ENCODE data around the gene POU2F1. TPM values are rescaled to one million over a fixed set of nuclear protein-coding genes. Genes with fewer than 3 reads are reported as not detected.
"Not testable (repeated sequence)": the region's sequence is repeated elsewhere in the genome, so short reads cannot be mapped to it uniquely, and the experiment has no call there.

The POU2F1 gene
- total RNA-seq, 2 experiments from 2014 or later: 20.3 to 21.6 TPM

- Mint-ChIP-seq H3K27me3 (no peaks in the 10 kb centered on the region), H3K4me3 (no peak overlapping the region), H3K27ac (no peak overlapping the region), H3K36me3 (ENCODE audit: low read depth) (no peaks in the 10 kb centered on the region), H3K9me3 (ENCODE audit: low read depth) (no peaks in the 10 kb centered on the region), H3K4me1 (peaks cover 43% of the 10 kb centered on the region)
- intact Hi-C loops (cut with DNase I, micrococcal nuclease): no loop called here
- no peak for ATAC-seq
- ChIA-PET CTCF (interaction anchor here (0.6 to 1.6 kb wide), 7 partner anchors 9 to 571 kb away, joined by 3 to 5 read pairs (median 3); partner anchors contain the start of gene POU2F1), POLR2A (no interaction called here)
- DNase-seq: no peak
Observed at GRCh38 chr1:167230437-167230836, 9.8 kb downstream of the POU2F1 start.

DNA sequence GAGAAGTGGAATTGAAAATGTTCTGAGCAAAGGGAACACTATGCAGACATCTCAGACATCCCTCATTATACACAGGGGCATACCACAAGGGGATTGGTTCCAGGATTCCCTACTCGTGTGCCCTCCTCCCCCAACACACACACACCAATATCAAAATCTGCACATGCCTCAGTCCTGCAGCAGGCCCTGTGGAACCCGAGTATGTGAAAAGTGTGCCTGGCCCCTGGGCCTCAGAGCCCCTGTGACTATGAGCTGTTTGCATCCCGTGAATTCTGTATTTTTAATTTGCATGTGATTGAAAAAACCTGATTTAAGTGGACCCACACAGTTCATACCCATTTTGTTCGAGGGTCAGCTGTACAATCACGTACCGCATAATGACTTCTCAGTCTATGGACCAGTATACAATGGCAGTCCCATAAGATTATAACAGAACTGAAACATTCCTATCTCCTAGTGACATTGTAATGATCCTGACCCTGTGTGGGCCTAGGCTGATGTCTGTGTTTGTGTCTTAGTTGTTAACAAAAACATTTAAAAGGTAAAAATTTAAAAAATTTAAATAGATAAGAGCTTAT, 11.3 kb downstream of the POU2F1 start:
- Mint-ChIP-seq H3K4me1 (peaks cover 35% of the 10 kb centered on the region), H3K9me3 (ENCODE audit: low read depth) (no peaks in the 10 kb centered on the region), H3K4me3 (no peak overlapping the region), H3K27me3 (no peaks in the 10 kb centered on the region), H3K36me3 (ENCODE audit: low read depth) (no peaks in the 10 kb centered on the region), H3K27ac (no peak overlapping the region)
- ChIA-PET POLR2A (interaction anchor here (0.6 to 1.7 kb wide), 2 partner anchors 12 to 13 kb away, joined by 3 to 7 read pairs; no protein-coding TSS in a partner anchor), CTCF (interaction anchor here (0.6 to 2.9 kb wide), 6 partner anchors 9 to 147 kb away, joined by 3 to 12 read pairs (median 4); partner anchors contain the start of gene POU2F1)
- ATAC-seq (no peak), DNase-seq (no peak)
- intact Hi-C loops (cut with DNase I, micrococcal nuclease): loop anchor here in 1 of 2 experiments (1.0 kb wide), 1 partner anchor 47 kb away; no protein-coding TSS in a partner anchor

GRCh38 chr1:167232801-167233200, 12.1 kb downstream of the POU2F1 start:
- no peak for DNase-seq

DNA sequence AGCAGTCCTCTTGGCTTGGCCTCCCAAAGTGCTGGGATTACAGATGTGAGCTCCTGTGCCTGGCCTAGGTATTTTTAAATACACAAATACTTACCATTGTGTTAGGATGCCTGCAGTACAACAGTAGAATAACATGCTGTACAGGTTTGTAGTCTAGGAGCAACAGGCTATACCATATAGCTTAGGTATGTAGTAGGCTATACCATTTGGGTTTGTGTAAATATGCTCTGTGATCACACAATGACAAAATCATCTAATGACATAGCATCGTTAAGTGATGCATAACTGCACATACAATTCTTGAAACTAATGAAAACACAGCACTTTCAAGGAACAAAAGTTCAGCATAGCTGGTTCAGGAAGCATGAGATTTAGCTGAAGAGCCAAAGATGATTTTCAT, 12.7 kb downstream of the POU2F1 start:
- Mint-ChIP-seq H3K36me3 (ENCODE audit: low read depth) (no peaks in the 10 kb centered on the region), H3K27ac (no peak overlapping the region), H3K27me3 (no peaks in the 10 kb centered on the region), H3K4me3 (no peak overlapping the region), H3K9me3 (ENCODE audit: low read depth) (no peaks in the 10 kb centered on the region), H3K4me1 (peaks cover 34% of the 10 kb centered on the region)
- ChIA-PET CTCF (interaction anchor here (1.3 to 2.9 kb wide), 4 partner anchors 11 to 301 kb away, joined by 3 to 12 read pairs (median 4); no protein-coding TSS in a partner anchor), POLR2A (interaction anchor here (0.6 to 1.7 kb wide), 2 partner anchors 13 to 654 kb away, joined by 3 to 7 read pairs; no protein-coding TSS in a partner anchor)
- DNase-seq (no peak), ATAC-seq (no peak)
- intact Hi-C loops (cut with DNase I, micrococcal nuclease): no loop called here

More at GRCh38 chr1:167232801-167233200, 12.1 kb downstream of the POU2F1 start:
- H3K9me3 Mint-ChIP-seq (ENCODE audit: low read depth): no peaks in the 10 kb centered on the region
- H3K4me3 Mint-ChIP-seq: no peak overlapping the region
- H3K27me3 Mint-ChIP-seq: no peaks in the 10 kb centered on the region
- intact Hi-C loops (cut with DNase I, micrococcal nuclease): no loop called here
- H3K4me1 Mint-ChIP-seq: peaks cover 37% of the 10 kb centered on the region
- POLR2A ChIA-PET: interaction anchor here (1.7 kb wide), 1 partner anchor 12 kb away, joined by 7 read pairs; no protein-coding TSS in a partner anchor
- no peak overlapping the region for H3K27ac Mint-ChIP-seq
- no peak for ATAC-seq
- CTCF ChIA-PET: interaction anchor here (0.6 to 2.9 kb wide), 6 partner anchors 10 to 302 kb away, joined by 3 to 12 read pairs (median 3); no protein-coding TSS in a partner anchor
- no peaks in the 10 kb centered on the region for H3K36me3 Mint-ChIP-seq (ENCODE audit: low read depth)

- intact Hi-C loops (cut with DNase I, micrococcal nuclease): no loop called here
- CTCF ChIA-PET: interaction anchor here (1.0 to 1.4 kb wide), 2 partner anchors 9 to 296 kb away, joined by 3 to 5 read pairs; no protein-coding TSS in a partner anchor
Observed at GRCh38 chr1:167237000-167237399, 16.3 kb downstream of the POU2F1 start.

DNA sequence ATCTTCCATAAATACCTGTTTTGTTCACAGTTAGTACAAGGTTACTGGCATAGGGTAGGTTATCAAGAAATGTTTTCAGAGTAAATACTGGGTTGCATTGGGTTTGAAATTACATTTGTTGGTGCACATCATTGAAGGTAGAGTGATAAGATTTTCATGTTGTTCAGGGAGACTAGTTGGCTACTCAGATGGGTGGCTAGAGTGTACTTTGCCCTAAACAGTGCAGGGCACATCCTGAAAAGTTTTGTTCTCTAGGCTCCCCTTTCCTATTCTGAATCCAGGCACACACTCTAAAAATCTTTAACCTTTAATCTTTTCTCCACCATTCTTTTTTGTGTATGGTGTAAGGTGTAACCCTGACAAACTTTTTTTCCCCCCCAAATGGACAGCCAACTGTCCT, 18.0 kb downstream of the POU2F1 start:
- DNase-seq: no peak
- Mint-ChIP-seq H3K4me3 (no peak overlapping the region), H3K9me3 (ENCODE audit: low read depth) (peaks cover under 1% of the 10 kb centered on the region), H3K4me1 (peaks cover 20% of the 10 kb centered on the region), H3K27me3 (no peaks in the 10 kb centered on the region), H3K36me3 (ENCODE audit: low read depth) (peaks cover 2% of the 10 kb centered on the region), H3K27ac (no peak overlapping the region)
- intact Hi-C loops (cut with DNase I, micrococcal nuclease): no loop called here
- no peak for ATAC-seq
- ChIA-PET POLR2A (no interaction called here), CTCF (no interaction called here)

More at GRCh38 chr1:167237000-167237399, 16.3 kb downstream of the POU2F1 start:
- ATAC-seq: no peak
- Mint-ChIP-seq H3K4me3 (no peak overlapping the region), H3K27ac (no peak overlapping the region), H3K36me3 (ENCODE audit: low read depth) (no peaks in the 10 kb centered on the region), H3K4me1 (peaks cover 20% of the 10 kb centered on the region), H3K27me3 (no peaks in the 10 kb centered on the region), H3K9me3 (ENCODE audit: low read depth) (no peaks in the 10 kb centered on the region)
- POLR2A ChIA-PET: no interaction called here
- DNase-seq: no peak

GRCh38 chr1:167239257-167239656, 18.6 kb downstream of the POU2F1 start:
- Mint-ChIP-seq H3K27me3 (no peaks in the 10 kb centered on the region), H3K4me1 (peaks cover 14% of the 10 kb centered on the region), H3K27ac (no peak overlapping the region), H3K9me3 (ENCODE audit: low read depth) (peaks cover 4% of the 10 kb centered on the region), H3K4me3 (no peak overlapping the region), H3K36me3 (ENCODE audit: low read depth) (peaks cover 6% of the 10 kb centered on the region)
- DNase-seq (no peak), ATAC-seq (no peak)
- POLR2A ChIA-PET: no interaction called here
- CTCF ChIA-PET: interaction anchor here (0.8 to 1.0 kb wide), 3 partner anchors 9 to 827 kb away, joined by 3 to 4 read pairs (median 4); no protein-coding TSS in a partner anchor
- intact Hi-C loops (cut with DNase I, micrococcal nuclease): no loop called here

- ATAC-seq (no peak), DNase-seq (no peak)
- Mint-ChIP-seq H3K4me1 (peaks cover 18% of the 10 kb centered on the region), H3K9me3 (ENCODE audit: low read depth) (peaks cover 4% of the 10 kb centered on the region), H3K27ac (no peak overlapping the region), H3K27me3 (no peaks in the 10 kb centered on the region), H3K4me3 (no peak overlapping the region), H3K36me3 (ENCODE audit: low read depth) (peaks cover 6% of the 10 kb centered on the region)
- CTCF ChIA-PET: interaction anchor here (0.5 to 0.8 kb wide), 3 partner anchors 137 to 203 kb away, joined by 3 to 4 read pairs (median 3); no protein-coding TSS in a partner anchor
- POLR2A ChIA-PET: no interaction called here
- intact Hi-C loops (cut with DNase I, micrococcal nuclease): no loop called here
Observed at GRCh38 chr1:167244244-167244643, 23.6 kb downstream of the POU2F1 start.

- peaks cover 26% of the 10 kb centered on the region for H3K4me1 Mint-ChIP-seq
- intact Hi-C loops (cut with DNase I, micrococcal nuclease); H3K27ac Mint-ChIP-seq; H3K9me3 Mint-ChIP-seq (ENCODE audit: low read depth); H3K27me3 Mint-ChIP-seq; DNase-seq; ATAC-seq; H3K4me3 Mint-ChIP-seq; H3K36me3 Mint-ChIP-seq (ENCODE audit: low read depth): not testable (repeated sequence)
- ChIA-PET POLR2A (interaction anchor here (0.8 kb wide), 1 partner anchor 112 kb away, joined by 3 read pairs; no protein-coding TSS in a partner anchor), CTCF (interaction anchor here (0.6 to 1.7 kb wide), 6 partner anchors 8 to 202 kb away, joined by 3 to 5 read pairs (median 4); no protein-coding TSS in a partner anchor)
Observed at GRCh38 chr1:167245168-167245567, 24.5 kb downstream of the POU2F1 start.

- DNase-seq (no peak), ATAC-seq (no peak)
- ChIA-PET CTCF (interaction anchor here (0.8 to 1.7 kb wide), 4 partner anchors 10 to 27 kb away, joined by 4 to 8 read pairs (median 4); no protein-coding TSS in a partner anchor), POLR2A (no interaction called here)
- Mint-ChIP-seq H3K36me3 (ENCODE audit: low read depth) (peaks cover 6% of the 10 kb centered on the region), H3K27ac (no peak overlapping the region), H3K4me3 (no peak overlapping the region), H3K27me3 (no peaks in the 10 kb centered on the region), H3K4me1 (peaks cover 34% of the 10 kb centered on the region), H3K9me3 (ENCODE audit: low read depth) (peaks cover 4% of the 10 kb centered on the region)
- intact Hi-C loops (cut with DNase I, micrococcal nuclease): no loop called here
Observed at GRCh38 chr1:167246971-167247370, 26.3 kb downstream of the POU2F1 start.

DNA sequence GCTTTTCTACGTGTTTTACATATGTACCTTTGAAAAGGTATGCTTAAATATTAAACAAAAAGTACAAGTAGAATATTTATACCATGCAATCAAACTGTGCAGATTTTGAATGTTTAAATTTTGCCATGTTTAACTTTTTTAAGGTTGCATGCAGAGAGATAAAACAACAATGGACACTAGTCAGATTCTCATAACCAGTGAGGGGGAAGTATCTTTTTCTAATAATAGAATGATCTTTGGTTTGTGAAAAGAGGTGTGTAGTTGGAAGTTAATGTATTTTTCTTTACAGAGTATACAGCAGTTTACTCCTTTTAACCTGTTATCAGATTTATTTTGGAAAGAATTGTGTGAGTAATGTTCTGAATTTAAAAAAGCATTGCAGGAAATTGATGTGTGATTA, 27.1 kb downstream of the POU2F1 start:
- no peak for DNase-seq
- Mint-ChIP-seq H3K27me3 (no peaks in the 10 kb centered on the region), H3K9me3 (ENCODE audit: low read depth) (peaks cover 4% of the 10 kb centered on the region), H3K4me1 (peaks cover 36% of the 10 kb centered on the region), H3K4me3 (no peak overlapping the region), H3K27ac (no peak overlapping the region), H3K36me3 (ENCODE audit: low read depth) (peaks cover 6% of the 10 kb centered on the region)
- CTCF ChIA-PET: no interaction called here
- intact Hi-C loops (cut with DNase I, micrococcal nuclease): no loop called here
- no peak for ATAC-seq
- POLR2A ChIA-PET: interaction anchor here (0.6 kb wide), 1 partner anchor 13 kb away, joined by 3 read pairs; no protein-coding TSS in a partner anchor

All from activated CD4-positive, alpha-beta T cell treated with anti-CD3 and anti-CD28 coated beads for 36 hours (primary cell).